Measurements from ENCODE around the gene COG5. TPM values are rescaled to one million over a fixed set of nuclear protein-coding genes. Genes with fewer than 3 reads are reported as not detected.

COG5 gene
- total and polyA plus RNA-seq, 2 donors from 2014 or later: 8.6 to 45.7 TPM

DNA sequence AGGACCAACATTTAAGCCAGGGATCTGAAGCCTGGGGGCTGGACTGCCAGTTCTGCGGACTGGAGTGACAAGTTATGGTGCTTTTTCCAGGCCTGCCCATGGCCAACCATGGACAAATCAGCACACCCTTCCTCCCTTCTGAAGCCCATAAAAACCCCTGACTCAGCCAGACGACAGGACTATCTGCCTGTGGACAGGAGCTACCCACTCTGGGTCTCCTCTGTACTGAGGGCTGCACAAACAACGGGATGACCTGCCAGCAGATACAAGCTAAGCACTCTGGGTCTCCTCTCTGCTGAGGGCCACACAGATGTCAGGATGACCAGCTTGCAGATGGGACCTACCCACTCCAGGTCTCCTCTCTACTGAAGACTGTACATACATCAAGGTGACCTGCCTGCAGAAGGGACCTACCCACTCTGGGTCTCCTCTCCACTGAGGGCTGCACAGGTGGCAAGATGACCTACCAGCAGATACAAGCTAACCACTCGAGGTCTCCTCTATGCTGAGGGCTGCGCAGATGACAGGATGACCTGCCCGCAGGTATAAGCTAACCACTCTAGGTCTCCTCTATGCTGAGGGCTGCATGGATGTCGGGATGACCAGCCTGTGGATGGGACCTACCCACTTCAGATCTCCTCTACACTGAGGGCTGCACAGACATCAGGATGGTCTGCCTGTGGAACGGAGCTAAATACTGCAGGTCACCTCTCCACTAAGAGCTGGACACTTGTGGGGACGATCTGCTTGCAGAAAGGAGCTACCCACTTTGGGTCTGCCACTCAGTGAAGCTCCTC is 204.0 kb downstream of the COG5 start:
- intact Hi-C loops (cut with DNase I): no loop called here
- Histone ChIP-seq H3K27me3 (ENCODE audit: control insufficient read depth, insufficient read depth, low read length) (no peaks in the 10 kb centered on the region), H3K9ac (ENCODE audit: low read length in 3 of 3) (no peak overlapping the region), H3K36me3 (ENCODE audit: control insufficient read depth in 2 of 3, insufficient read depth in 3 of 3, low read length in 3 of 3) (peaks cover 7 to 24% (median 12%) of the 10 kb centered on the region in 3 donors), H3K9me3 (ENCODE audit: control insufficient read depth in 2 of 3, insufficient read depth in 1 of 3, low read length in 3 of 3) (peaks cover 0 to 9% (median 0%) of the 10 kb centered on the region in 3 donors), H3K27ac (ENCODE audit: low read depth in 2 of 2, low read length in 2 of 2) (no peak overlapping the region), H3K4me3 (ENCODE audit: low read length in 3 of 3) (no peak overlapping the region), H3K4me1 (ENCODE audit: control insufficient read depth in 2 of 3, insufficient read depth in 2 of 3, low read depth in 1 of 3, low read length in 3 of 3) (no peaks in the 10 kb centered on the region)
- DNase-seq (no peak), FAIRE-seq (no peak)
- TF ChIP-seq, protein P1, sequence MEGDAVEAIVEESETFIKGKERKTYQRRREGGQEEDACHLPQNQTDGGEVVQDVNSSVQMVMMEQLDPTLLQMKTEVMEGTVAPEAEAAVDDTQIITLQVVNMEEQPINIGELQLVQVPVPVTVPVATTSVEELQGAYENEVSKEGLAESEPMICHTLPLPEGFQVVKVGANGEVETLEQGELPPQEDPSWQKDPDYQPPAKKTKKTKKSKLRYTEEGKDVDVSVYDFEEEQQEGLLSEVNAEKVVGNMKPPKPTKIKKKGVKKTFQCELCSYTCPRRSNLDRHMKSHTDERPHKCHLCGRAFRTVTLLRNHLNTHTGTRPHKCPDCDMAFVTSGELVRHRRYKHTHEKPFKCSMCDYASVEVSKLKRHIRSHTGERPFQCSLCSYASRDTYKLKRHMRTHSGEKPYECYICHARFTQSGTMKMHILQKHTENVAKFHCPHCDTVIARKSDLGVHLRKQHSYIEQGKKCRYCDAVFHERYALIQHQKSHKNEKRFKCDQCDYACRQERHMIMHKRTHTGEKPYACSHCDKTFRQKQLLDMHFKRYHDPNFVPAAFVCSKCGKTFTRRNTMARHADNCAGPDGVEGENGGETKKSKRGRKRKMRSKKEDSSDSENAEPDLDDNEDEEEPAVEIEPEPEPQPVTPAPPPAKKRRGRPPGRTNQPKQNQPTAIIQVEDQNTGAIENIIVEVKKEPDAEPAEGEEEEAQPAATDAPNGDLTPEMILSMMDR (IDR thresholded peaks at IDR 0.05; ENCODE audit: borderline replicate concordance, extremely low read depth, insufficient read depth): no peak

DNA sequence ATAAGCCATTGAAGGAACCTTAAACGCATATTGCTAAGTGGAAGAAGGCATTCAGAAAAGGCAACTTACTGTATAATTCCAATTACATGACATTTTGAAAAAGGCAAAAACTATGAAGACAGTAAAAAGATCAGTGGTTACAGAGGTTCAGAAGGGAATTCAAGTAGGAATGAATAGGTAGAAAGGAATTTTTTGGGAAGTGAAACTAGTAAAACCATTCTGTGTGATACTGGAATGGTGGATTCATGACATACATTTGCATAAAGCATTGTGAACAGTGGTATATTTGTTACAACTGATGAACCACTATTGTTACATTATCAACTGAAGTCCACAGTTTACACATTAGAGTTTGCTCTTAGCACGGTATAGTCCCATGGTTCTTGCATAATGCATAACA is 208.1 kb downstream of the COG5 start:
- H3K4me1 ChIP-seq (ENCODE audit: control insufficient read depth in 2 of 3, insufficient read depth in 2 of 3, low read depth in 1 of 3, low read length in 3 of 3): no peaks in the 10 kb centered on the region
- peaks cover 7 to 17% (median 9%) of the 10 kb centered on the region in 3 donors for H3K36me3 ChIP-seq (ENCODE audit: control insufficient read depth in 2 of 3, insufficient read depth in 3 of 3, low read length in 3 of 3)
- TF ChIP-seq, protein P1 (IDR thresholded peaks at IDR 0.05; ENCODE audit: borderline replicate concordance, extremely low read depth, insufficient read depth): no peak
- H3K9me3 ChIP-seq (ENCODE audit: control insufficient read depth in 2 of 3, insufficient read depth in 1 of 3, low read length in 3 of 3): peaks cover 0 to 9% (median 0%) of the 10 kb centered on the region in 3 donors
- no peaks in the 10 kb centered on the region for H3K27me3 ChIP-seq (ENCODE audit: control insufficient read depth, insufficient read depth, low read length)
- no peak overlapping the region for H3K4me3 ChIP-seq (ENCODE audit: low read length in 3 of 3)
- intact Hi-C loops (cut with DNase I): no loop called here
- no peak overlapping the region for H3K9ac ChIP-seq (ENCODE audit: low read length in 3 of 3)
- H3K27ac ChIP-seq (ENCODE audit: low read depth in 2 of 2, low read length in 2 of 2): no peak overlapping the region
- DNase-seq (no peak), FAIRE-seq (no peak)

DNA sequence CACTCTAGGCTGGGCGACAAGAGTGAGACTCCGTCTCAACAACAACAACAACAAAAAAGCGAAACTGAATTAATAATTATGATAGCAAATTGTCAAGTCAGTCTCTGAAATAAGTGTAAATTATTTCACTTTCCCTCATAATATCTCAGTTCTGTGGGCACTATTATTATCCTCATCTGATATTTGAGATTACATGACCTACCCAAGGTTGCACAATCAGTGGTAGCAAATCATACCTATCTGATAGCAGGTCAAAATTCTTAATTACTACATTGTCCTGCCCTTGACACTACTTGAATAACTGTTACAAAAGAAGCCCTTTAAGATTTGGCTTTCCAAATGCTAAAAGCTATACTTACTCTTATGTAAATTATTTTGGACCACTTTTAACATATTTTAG is 209.1 kb downstream of the COG5 start:
- no peak for FAIRE-seq
- Histone ChIP-seq H3K36me3 (ENCODE audit: control insufficient read depth in 2 of 3, insufficient read depth in 3 of 3, low read length in 3 of 3) (peaks cover under 1 to 7% (median 2%) of the 10 kb centered on the region in 3 donors), H3K9me3 (ENCODE audit: control insufficient read depth in 2 of 3, insufficient read depth in 1 of 3, low read length in 3 of 3) (peaks cover 0 to 2% (median 0%) of the 10 kb centered on the region in 3 donors), H3K4me1 (ENCODE audit: control insufficient read depth in 2 of 3, insufficient read depth in 2 of 3, low read depth in 1 of 3, low read length in 3 of 3) (no peaks in the 10 kb centered on the region), H3K4me3 (ENCODE audit: low read length in 3 of 3) (no peak overlapping the region), H3K9ac (ENCODE audit: low read length in 3 of 3) (no peak overlapping the region), H3K27ac (ENCODE audit: low read depth in 2 of 2, low read length in 2 of 2) (no peak overlapping the region), H3K27me3 (ENCODE audit: control insufficient read depth, insufficient read depth, low read length) (no peaks in the 10 kb centered on the region)
- TF ChIP-seq, protein P1 (IDR thresholded peaks at IDR 0.05; ENCODE audit: borderline replicate concordance, extremely low read depth, insufficient read depth): no peak
- intact Hi-C loops (cut with DNase I): no loop called here
- DNase-seq: no peak

All from kidney (tissue), 14 donors.